GM21367 (cell line): ENCODE measurements around the gene CAMK4.
"Not testable (repeated sequence)": the region's sequence is repeated elsewhere in the genome, so short reads cannot be mapped to it uniquely, and the experiment has no call there.

Source experiments
- ATAC-seq: cut with Tn5 transposase; IDR thresholded peaks from one replicate; pipeline ENCODE4 v1.9.1; 2021; ENCODE audit not compliant: unreplicated experiment

CAMK4 gene

DNA sequence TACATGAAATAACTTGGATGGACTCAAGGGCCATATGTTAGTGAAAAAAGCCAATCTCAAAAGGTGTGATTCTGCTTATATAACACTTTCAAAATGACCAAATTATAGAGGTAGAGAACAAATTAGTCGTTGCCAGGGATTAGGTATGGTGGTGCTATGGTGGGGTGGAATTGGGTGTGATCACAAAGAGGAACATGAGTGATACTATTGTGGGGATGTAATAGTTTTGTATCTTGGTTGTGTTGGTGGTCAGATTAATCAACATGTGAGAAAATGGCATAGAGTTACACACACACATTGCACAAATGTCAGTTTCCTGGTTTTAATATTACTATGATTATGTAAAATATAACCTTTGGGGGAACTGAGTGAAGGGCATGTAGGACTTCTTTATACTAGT, 31.9 kb downstream of the CAMK4 start:
- no peak for ATAC-seq

GRCh38 chr5:111257610-111258009, 33.4 kb downstream of the CAMK4 start:
- ATAC-seq: not testable (repeated sequence)

DNA sequence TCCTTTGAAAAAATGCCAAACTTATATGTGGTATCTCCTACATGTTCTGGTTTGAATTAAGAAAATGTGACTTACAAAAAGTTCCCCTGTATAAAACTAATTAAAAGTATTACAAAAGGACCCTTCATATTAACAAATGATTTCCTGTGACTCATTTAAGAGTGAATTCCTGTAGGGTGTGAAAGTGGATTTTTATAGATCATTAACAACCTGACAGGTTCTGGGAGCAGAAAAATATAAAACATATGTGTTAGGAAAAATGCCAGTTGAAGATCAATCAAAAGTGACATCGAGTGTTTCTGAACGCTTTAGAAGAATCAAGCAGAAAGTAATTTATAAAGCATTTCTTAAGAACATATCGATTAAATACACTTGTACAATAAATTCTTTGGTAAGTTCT, 35.5 kb downstream of the CAMK4 start:
- no peak for ATAC-seq

DNA sequence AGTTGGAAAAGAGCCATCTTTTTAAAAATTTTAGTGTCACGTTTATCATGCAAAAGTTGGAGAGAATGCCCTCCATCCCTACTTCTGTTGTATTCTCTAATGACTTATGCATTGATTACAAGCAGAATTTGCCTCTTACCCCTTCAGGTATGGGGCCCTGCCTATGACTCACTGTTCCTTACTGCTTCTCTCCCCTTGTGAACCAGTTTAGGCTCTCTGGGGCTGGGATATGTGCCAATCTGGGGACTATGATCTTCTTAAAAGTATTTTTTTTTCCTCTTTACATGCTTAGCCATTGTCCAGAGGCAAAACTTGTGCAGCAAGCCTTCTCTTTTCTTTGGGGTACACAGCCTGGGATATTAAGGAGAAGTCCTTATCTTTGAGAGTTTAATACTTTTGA, 37.4 kb downstream of the CAMK4 start:
- ATAC-seq: no peak

DNA sequence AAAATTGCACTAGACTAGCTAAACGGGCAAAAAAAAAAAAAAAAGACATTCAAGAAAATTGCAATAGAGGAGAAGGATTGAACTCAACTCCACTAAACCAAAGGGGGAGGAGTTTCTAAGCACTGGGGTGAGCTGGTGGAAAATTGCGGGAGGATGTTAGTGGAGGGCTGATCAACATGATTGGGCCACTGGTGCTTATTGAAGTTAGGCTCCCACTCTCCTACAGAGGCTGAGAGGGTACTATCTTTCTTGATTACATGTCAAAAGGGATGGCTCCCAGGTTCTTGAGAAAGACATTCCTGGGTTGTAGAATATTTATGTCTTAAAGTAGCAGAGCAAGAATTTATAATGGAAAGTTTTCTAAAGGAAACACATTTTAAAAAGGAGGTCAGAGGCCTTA, 38.0 kb downstream of the CAMK4 start:
- no peak for ATAC-seq

DNA sequence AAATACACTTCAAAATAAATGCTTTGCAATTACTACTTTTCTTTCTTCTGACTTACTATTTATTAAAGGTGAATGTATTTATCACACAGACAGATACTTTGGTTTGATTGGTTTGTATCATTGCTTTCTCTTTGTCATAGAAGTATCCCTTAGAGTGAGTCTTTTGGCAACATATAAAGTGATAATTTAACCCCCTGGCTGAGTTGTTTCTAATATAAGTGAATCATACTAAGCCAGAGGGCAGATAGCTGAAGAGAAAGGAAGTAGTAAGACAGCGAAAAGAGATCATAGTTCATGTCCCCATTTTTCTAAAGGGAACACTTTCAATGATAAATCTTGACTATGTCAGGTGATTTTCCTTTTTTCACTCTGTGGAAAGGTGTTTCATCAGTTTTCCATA, 38.6 kb downstream of the CAMK4 start:
- ATAC-seq: no peak

- ATAC-seq: no peak
Observed at GRCh38 chr5:111266491-111266890, 42.3 kb downstream of the CAMK4 start.

DNA sequence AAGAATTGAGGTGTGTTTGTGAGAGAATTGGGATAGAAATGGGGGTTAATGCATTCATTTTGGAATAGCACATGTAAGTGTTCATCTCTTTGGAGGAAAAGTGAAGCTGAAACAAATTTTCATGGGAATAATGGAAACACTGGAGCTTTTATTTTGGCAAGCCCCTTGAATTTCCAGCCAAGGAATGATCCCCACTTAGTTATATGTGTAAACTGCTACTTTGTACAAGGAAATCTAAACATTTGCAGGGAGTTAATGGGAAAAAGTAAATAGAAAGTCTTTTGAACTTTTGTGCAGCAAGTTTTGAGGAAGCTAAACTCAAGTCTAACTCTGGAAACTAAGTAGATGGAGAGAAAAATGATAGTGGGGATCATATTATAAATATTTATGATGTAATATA, 44.1 kb downstream of the CAMK4 start:
- ATAC-seq: no peak

- no peak for ATAC-seq
Observed at GRCh38 chr5:111271885-111272284, 47.7 kb downstream of the CAMK4 start.

GRCh38 chr5:111277061-111277460, 52.9 kb downstream of the CAMK4 start:
- ATAC-seq: no peak

DNA sequence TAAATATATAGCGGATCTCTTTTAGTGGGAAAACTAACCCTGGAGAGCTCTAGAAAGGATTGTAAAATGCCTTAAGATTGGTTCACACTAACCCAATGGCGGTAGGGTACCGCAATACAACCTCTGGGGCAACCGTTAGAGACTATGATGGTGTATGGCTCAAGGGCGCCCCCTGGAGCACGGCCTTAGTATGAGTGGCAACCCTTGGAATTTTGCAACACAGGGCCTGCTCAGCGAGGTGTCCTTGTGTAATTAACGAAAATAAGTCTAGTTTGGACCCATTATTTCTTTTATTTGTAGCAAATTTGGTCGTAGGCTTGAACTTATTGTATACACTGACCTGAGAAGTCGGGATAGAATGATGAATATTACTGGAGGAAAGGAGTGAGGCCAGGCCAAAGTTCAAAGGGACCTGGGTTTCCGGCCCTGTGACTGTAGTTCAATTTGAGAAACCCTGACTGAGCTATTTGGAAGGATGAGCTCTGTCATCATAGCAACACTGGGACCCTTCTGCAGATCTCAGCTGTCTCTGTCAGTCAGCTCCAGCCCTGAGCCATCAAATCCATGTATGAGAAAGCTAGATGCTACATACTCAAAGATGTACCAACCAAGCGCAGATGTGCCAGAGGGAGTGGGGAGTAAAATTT, 54.8 kb downstream of the CAMK4 start:
- ATAC-seq: peak; percentile 95

- no peak for ATAC-seq
Observed at GRCh38 chr5:111280282-111280951, 56.2 kb downstream of the CAMK4 start.

DNA sequence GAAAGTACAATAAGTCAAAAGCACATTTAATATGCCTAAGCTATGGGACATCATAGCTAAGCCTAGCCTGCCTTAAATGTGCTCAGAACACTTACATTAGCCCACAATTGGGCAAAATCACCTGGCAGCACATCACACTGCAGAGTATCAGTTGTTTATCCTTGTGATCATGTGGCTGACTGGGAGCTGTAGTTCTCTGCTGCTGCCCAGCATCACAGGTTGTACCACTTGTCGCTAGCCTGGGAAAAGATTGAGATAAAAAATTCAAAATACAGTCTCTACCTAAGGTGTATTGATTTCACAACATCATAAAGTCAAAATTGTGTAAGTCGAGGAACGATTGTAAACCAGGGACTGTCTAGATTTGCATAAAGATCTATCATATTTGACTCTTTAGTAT, 58.6 kb downstream of the CAMK4 start:
- ATAC-seq: no peak

GRCh38 chr5:111284825-111285224, 60.6 kb downstream of the CAMK4 start:
- no peak for ATAC-seq

DNA sequence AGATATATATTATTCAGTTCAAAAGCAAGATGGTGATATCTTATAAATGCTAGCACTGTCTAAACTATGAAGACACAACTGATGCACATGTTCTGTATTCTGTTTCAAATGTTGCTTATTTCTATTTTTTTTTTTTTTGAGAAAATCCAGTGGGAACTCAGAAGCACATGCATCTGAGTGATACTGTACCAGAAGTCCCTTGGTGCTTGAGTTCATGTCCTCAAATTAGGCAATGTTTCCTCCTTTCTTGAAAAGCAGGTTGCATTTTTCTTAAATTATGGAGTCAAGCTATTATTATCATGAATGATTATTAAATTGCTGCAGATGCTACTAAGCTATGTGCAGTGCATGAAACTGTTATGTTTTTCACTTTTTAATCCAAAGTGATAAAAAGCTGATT, 70.4 kb downstream of the CAMK4 start:
- ATAC-seq: no peak

GRCh38 chr5:111295649-111296048, 71.5 kb downstream of the CAMK4 start:
- no peak for ATAC-seq

GRCh38 chr5:111296570-111296969, 72.4 kb downstream of the CAMK4 start:
- no peak for ATAC-seq

DNA sequence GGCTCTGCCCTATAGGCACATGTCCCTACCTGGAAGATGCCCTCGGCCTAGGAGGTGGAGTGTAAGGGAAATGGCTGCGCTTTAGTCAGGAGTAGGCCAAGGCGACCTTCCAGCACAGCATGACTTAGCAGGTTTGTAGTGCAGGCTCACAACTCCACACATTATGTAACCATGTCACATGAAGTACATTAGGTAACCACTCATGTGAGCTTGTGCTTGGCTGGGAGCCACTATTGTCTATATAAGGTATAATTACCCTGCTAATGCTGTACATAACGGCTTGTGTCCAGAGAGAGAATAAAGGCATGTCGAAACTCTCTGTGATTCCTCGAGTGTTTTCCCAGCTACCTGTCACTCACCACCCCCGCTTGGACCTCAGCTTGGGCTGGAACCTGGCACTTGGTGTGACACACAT, 74.9 kb downstream of the CAMK4 start:
- ATAC-seq: no peak

DNA sequence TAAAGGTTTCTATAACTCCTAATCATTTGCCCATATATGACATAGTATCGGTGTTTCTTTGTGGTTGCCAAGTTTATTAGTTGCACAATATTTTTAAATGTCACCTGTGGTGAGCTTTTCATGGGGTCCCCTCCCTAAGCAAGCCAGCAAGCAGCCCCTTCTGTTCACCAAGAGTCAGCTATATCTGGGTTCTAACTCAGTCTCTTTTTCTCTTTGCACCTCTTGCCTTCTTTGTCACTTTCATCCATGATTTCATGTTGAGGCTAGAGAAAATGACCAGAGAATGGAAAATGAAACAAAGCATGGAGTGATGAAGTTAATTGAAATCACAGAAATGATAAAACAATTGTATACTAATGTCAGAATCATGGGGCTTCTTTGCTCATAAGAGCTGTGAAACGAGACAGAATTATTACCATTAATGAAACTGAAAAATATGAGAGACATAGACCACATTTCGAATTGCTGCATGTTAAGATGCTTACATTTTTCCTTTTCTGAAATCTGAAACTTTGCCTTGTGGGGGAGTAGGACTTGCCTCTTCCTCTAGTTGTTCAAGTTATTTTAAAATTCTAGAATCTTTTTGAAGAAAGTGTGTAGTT, 75.7 kb downstream of the CAMK4 start:
- no peak for ATAC-seq

- no peak for ATAC-seq
Observed at GRCh38 chr5:111301264-111301663, 77.1 kb downstream of the CAMK4 start.

- ATAC-seq: not testable (repeated sequence)
Observed at GRCh38 chr5:111302043-111302442, 77.9 kb downstream of the CAMK4 start.

DNA sequence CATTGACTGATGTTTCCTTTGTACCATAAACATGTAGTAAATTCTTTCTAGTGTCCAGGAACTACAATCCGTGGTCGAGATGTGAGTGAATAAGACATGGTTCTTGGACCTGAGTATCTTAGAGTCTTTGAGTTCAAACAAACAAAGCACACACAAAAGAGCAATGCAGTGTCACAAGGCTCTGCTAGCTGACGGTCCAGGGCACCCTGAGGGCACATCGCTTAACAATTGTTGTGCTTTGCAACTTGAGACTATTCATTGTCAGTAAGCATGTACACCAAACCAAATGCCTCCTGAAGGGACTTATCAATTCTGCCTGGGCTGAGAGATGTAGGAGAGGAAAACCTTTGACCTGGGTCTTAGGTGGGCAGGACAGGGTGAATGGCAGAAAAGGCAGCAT, 84.8 kb downstream of the CAMK4 start:
- no peak for ATAC-seq

GRCh38 chr5:111309384-111309783, 85.2 kb downstream of the CAMK4 start:
- ATAC-seq: no peak
